ENCODE results near the gene MPPED1.

DNA sequence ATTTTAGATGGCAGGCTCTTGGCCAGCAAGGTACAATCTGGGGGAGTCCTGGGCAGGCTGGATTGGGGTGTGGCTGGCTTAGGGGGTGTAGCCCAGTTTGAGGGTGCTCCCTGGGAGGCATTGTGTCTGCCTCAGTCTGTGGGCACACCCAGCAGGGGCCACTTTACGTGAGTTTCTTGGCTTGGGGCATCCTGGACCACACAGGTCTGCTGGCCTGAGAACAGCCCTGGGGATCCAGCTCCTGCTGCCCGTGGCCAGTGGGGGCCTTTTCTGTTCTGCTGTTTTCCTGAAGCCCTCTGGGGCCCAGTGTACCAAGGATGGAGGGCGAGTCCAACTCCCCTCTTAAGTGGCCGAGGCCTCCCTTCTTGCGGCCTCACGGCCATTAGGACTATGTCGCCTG, 71.9 kb downstream of the MPPED1 start:
- TF ChIP-seq, protein P1, sequence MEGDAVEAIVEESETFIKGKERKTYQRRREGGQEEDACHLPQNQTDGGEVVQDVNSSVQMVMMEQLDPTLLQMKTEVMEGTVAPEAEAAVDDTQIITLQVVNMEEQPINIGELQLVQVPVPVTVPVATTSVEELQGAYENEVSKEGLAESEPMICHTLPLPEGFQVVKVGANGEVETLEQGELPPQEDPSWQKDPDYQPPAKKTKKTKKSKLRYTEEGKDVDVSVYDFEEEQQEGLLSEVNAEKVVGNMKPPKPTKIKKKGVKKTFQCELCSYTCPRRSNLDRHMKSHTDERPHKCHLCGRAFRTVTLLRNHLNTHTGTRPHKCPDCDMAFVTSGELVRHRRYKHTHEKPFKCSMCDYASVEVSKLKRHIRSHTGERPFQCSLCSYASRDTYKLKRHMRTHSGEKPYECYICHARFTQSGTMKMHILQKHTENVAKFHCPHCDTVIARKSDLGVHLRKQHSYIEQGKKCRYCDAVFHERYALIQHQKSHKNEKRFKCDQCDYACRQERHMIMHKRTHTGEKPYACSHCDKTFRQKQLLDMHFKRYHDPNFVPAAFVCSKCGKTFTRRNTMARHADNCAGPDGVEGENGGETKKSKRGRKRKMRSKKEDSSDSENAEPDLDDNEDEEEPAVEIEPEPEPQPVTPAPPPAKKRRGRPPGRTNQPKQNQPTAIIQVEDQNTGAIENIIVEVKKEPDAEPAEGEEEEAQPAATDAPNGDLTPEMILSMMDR (IDR thresholded peaks at IDR 0.05): no peak
- TF ChIP-seq NR1H2 (CRISPR knock-in tag; IDR thresholded peaks at IDR 0.05): no peak
- TF ChIP-seq, protein P2, sequence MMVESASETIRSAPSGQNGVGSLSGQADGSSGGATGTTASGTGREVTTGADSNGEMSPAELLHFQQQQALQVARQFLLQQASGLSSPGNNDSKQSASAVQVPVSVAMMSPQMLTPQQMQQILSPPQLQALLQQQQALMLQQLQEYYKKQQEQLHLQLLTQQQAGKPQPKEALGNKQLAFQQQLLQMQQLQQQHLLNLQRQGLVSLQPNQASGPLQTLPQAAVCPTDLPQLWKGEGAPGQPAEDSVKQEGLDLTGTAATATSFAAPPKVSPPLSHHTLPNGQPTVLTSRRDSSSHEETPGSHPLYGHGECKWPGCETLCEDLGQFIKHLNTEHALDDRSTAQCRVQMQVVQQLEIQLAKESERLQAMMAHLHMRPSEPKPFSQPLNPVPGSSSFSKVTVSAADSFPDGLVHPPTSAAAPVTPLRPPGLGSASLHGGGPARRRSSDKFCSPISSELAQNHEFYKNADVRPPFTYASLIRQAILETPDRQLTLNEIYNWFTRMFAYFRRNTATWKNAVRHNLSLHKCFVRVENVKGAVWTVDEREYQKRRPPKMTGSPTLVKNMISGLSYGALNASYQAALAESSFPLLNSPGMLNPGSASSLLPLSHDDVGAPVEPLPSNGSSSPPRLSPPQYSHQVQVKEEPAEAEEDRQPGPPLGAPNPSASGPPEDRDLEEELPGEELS (CRISPR knock-in tag; IDR thresholded peaks at IDR 0.05): no peak
- no peak for TF ChIP-seq ZNF512 (CRISPR knock-in tag; IDR thresholded peaks at IDR 0.05; ENCODE audit: borderline replicate concordance)
- no peak for TF ChIP-seq NFE2L1 (CRISPR knock-in tag; IDR thresholded peaks at IDR 0.05)
- TF ChIP-seq MAX (CRISPR knock-in tag; IDR thresholded peaks at IDR 0.05): no peak
- TF ChIP-seq, protein P3, sequence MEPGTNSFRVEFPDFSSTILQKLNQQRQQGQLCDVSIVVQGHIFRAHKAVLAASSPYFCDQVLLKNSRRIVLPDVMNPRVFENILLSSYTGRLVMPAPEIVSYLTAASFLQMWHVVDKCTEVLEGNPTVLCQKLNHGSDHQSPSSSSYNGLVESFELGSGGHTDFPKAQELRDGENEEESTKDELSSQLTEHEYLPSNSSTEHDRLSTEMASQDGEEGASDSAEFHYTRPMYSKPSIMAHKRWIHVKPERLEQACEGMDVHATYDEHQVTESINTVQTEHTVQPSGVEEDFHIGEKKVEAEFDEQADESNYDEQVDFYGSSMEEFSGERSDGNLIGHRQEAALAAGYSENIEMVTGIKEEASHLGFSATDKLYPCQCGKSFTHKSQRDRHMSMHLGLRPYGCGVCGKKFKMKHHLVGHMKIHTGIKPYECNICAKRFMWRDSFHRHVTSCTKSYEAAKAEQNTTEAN (CRISPR knock-in tag; IDR thresholded peaks at IDR 0.05): no peak
- no peak for TF ChIP-seq SMAD4 (CRISPR knock-in tag; IDR thresholded peaks at IDR 0.05)

All from WTC11 (cell line).